Sigmoid colon (tissue), 7 donors: ENCODE data around the gene CCR7. TPM values are rescaled to one million over a fixed set of nuclear protein-coding genes. Genes with fewer than 3 reads are reported as not detected.

Source experiments
- DNase-seq: peaks from one replicate; pipeline ENCODE4 v3.0.0-alpha.2; 2019
- H3K27ac ChIP-seq, 4 donors: fragments of 200-600 bp; sonication (generic); one replicate each; pipeline ENCODE4 v1.5.1; 2016 to 2019; ENCODE audit warnings: mild to moderate bottlenecking in 1 of 4
- H3K27me3 ChIP-seq, 3 donors: fragments of 200-600 bp; sonication (generic); one replicate each; pipeline ENCODE4 v1.5.1; 2019; ENCODE audit warnings: mild to moderate bottlenecking in 1 of 3
- H3K36me3 ChIP-seq, 4 donors: fragments of 200-600 bp; sonication (generic); one replicate each; pipeline ENCODE4 v1.5.1; 2016 to 2019
- H3K4me1 ChIP-seq, 4 donors: fragments of 200-600 bp; sonication (generic); one replicate each; pipeline ENCODE4 v1.5.1; 2017 to 2019
- H3K4me3 ChIP-seq, 4 donors: fragments of 200-600 bp; sonication (generic); one replicate each; pipeline ENCODE4 v1.5.1; 2017 to 2019; ENCODE audit warnings: mild to moderate bottlenecking in 2 of 4, moderate library complexity in 1 of 4
- H3K9me3 ChIP-seq, 4 donors: fragments of 200-600 bp in 3 of 4; sonication (generic) in 3 of 4; one replicate each; pipeline versions ENCODE4 v1.5.1 to v1.6.1; 2013 to 2019
- CTCF ChIP-seq, 4 experiments: fragments of 450-650 bp in 3 of 4; fragments of 200-600 bp in 1 of 4; IDR thresholded peaks; one replicate each; pipeline ENCODE4 v1.5.1; 2016 to 2019; ENCODE audit warnings: antibody characterized with exemption in 4 of 4, mild to moderate bottlenecking in 3 of 4, moderate library complexity in 2 of 4
- EP300 ChIP-seq, 4 donors: sonication (generic); formaldehyde crosslinking; IDR thresholded peaks; one replicate each; pipeline ENCODE4 v1.6.1; 2017; ENCODE audit warnings: antibody characterized with exemption in 4 of 4
- POLR2A ChIP-seq, 2 donors: fragments of 450-650 bp; IDR thresholded peaks; one replicate each; pipeline ENCODE4 v1.6.1; 2016; ENCODE audit warnings: antibody characterized with exemption in 2 of 2, mild to moderate bottlenecking in 2 of 2, moderate library complexity in 2 of 2
- POLR2AphosphoS5 ChIP-seq, 4 donors: sonication (generic); formaldehyde crosslinking; IDR thresholded peaks; one replicate each; pipeline ENCODE4 v1.6.1; 2017; ENCODE audit warnings: antibody characterized with exemption in 4 of 4
- WGBS, 2 donors: extraction: QIAGEN DNeasy Blood & Tissue Kit; methylation state at CpG; one replicate each; pipeline ENCODE4 v1.1.7; 2013; 5-methylcytosine and 5-hydroxymethylcytosine counted together
- intact Hi-C: fragments of 100-400 bp; cut with DNase I; formaldehyde crosslinking; loops from one replicate; pipeline ENCODE4 v1.15.1; 2023
- polyA plus RNA-seq, 3 donors: library from polyadenylated mRNA; stranded (reverse); fragments of 200-250 nt; gene quantifications; one replicate each; pipeline ENCODE4 v1.2.3, GENCODE V29; 2013
- total RNA-seq, 4 donors: library from RNA; depleted of rRNA; stranded (reverse); fragments of >200 nt; gene quantifications; one replicate each; pipeline ENCODE4 v1.1.0, GENCODE V29; 2016
- donor health status: healthy with polysubstance abuse.
- donor health status: Bipolar disorder and iron deficiency.
- donor health status: healthy.

The CCR7 gene
- total and polyA plus RNA-seq, 7 donors: 73.5 TPM; not detected in 6

- 94 to 95% methylated on average over 2 of the region's 2 CpGs for WGBS, 2 donors
- Histone ChIP-seq H3K9me3 (no peaks in the 10 kb centered on the region), H3K4me1 (no peaks in the 10 kb centered on the region), H3K27me3 (no peaks in the 10 kb centered on the region), H3K27ac (no peak overlapping the region), H3K36me3 (no peaks in the 10 kb centered on the region), H3K4me3 (no peak overlapping the region)
- no peak for DNase-seq
- TF ChIP-seq EP300 (IDR thresholded peaks at IDR 0.05): no peak
- TF ChIP-seq POLR2A (IDR thresholded peaks at IDR 0.05): no peak
- no peak for TF ChIP-seq POLR2AphosphoS5 (IDR thresholded peaks at IDR 0.05)
- TF ChIP-seq CTCF (IDR thresholded peaks at IDR 0.05): no peak
- intact Hi-C loops: no loop called here
Observed at GRCh38 chr17:40567377-40567776, 2.1 kb upstream of the CCR7 start.

- Histone ChIP-seq H3K27me3 (no peaks in the 10 kb centered on the region), H3K27ac (no peak overlapping the region), H3K4me3 (no peak overlapping the region), H3K36me3 (no peaks in the 10 kb centered on the region), H3K4me1 (no peaks in the 10 kb centered on the region), H3K9me3 (no peaks in the 10 kb centered on the region)
- DNase-seq: no peak
- TF ChIP-seq POLR2AphosphoS5 (IDR thresholded peaks at IDR 0.05) (no peak), CTCF (IDR thresholded peaks at IDR 0.05) (no peak), POLR2A (IDR thresholded peaks at IDR 0.05) (no peak), EP300 (IDR thresholded peaks at IDR 0.05) (no peak)
- 28 to 30% methylated on average over 2 of the region's 2 CpGs for WGBS, 2 donors
- intact Hi-C loops: no loop called here
Observed at GRCh38 chr17:40565769-40566409, 617 bp upstream of the CCR7 start.

GRCh38 chr17:40564195-40564882 lies 933 bp downstream of the CCR7 start:
- H3K27ac ChIP-seq: no peak overlapping the region
- WGBS, 2 donors: 63 to 79% methylated on average over 13 of the region's 13 CpGs
- TF ChIP-seq POLR2AphosphoS5 (IDR thresholded peaks at IDR 0.05): no peak
- no peak for TF ChIP-seq EP300 (IDR thresholded peaks at IDR 0.05)
- no peak for TF ChIP-seq CTCF (IDR thresholded peaks at IDR 0.05)
- TF ChIP-seq POLR2A (IDR thresholded peaks at IDR 0.05): no peak
- H3K36me3 ChIP-seq: no peaks in the 10 kb centered on the region
- DNase-seq: no peak
- no peaks in the 10 kb centered on the region for H3K9me3 ChIP-seq
- no peaks in the 10 kb centered on the region for H3K27me3 ChIP-seq
- no peak overlapping the region for H3K4me3 ChIP-seq
- H3K4me1 ChIP-seq: peaks cover 0 to 15% (median 14%) of the 10 kb centered on the region in 4 donors
- intact Hi-C loops: no loop called here

GRCh38 chr17:40563220-40564052 lies 1.8 kb downstream of the CCR7 start:
- H3K4me1 ChIP-seq: peaks cover 0 to 23% (median 22%) of the 10 kb centered on the region in 4 donors
- no peaks in the 10 kb centered on the region for H3K36me3 ChIP-seq
- WGBS, 2 donors: 59 to 80% methylated on average over 13 of the region's 13 CpGs
- no peaks in the 10 kb centered on the region for H3K9me3 ChIP-seq
- H3K27me3 ChIP-seq: no peaks in the 10 kb centered on the region
- intact Hi-C loops: no loop called here
- DNase-seq: no peak
- TF ChIP-seq EP300 (IDR thresholded peaks at IDR 0.05) (no peak), POLR2AphosphoS5 (IDR thresholded peaks at IDR 0.05) (no peak)
- H3K4me3 ChIP-seq: no peak overlapping the region
- H3K27ac ChIP-seq: no peak overlapping the region

- no peaks in the 10 kb centered on the region for H3K9me3 ChIP-seq
- 79 to 92% methylated on average over 1 of the region's 1 CpG for WGBS, 2 donors
- TF ChIP-seq EP300 (IDR thresholded peaks at IDR 0.05): no peak
- TF ChIP-seq POLR2A (IDR thresholded peaks at IDR 0.05): no peak
- TF ChIP-seq CTCF (IDR thresholded peaks at IDR 0.05): no peak
- no peak overlapping the region for H3K27ac ChIP-seq
- no peak for DNase-seq
- H3K4me1 ChIP-seq: peaks cover 0 to 29% (median 28%) of the 10 kb centered on the region in 4 donors
- H3K36me3 ChIP-seq: no peaks in the 10 kb centered on the region
- no peak overlapping the region for H3K4me3 ChIP-seq
- intact Hi-C loops: no loop called here
- H3K27me3 ChIP-seq: no peaks in the 10 kb centered on the region
Observed at GRCh38 chr17:40562838-40563219, 2.4 kb downstream of the CCR7 start.
